Activated naive CD8-positive, alpha-beta T cell treated with anti-CD3 and anti-CD28 coated beads, Interleukin-2, amount 10 ng/mL, durations not matched to agents 7 days and 5 days (primary cell): ENCODE data around the gene TMIGD3. TPM values are rescaled to one million over a fixed set of nuclear protein-coding genes. Genes with fewer than 3 reads are reported as not detected.
A peak's percentile ranks its signal among the peaks of the same experiment; 100 is the strongest.

Experiments used
- ATAC-seq: fragments of 150-1000 bp; cut with Tn5 transposase; one replicate; pipeline ENCODE4 v1.10.0; 2021; ENCODE audit warnings: low read depth, moderate library complexity
- POLR2A ChIA-PET: fragments of 350-600 bp; sonication (Branson Sonifier 250); formaldehyde crosslinking; loops from one replicate; lab custom pipeline; 2021; ENCODE audit warnings: antibody characterized with exemption; lab: Charles Lee
- DNase-seq: peaks from one replicate; pipeline ENCODE4 v3.0.0; 2021
- H3K27ac Mint-ChIP-seq: one replicate; pipeline ENCODE4 v1.8.0; 2022; ENCODE audit warnings: mild to moderate bottlenecking, mixed read lengths
- H3K27me3 Mint-ChIP-seq: one replicate; pipeline ENCODE4 v1.8.0; 2022; ENCODE audit warnings: mild to moderate bottlenecking, moderate library complexity, mixed read lengths
- H3K36me3 Mint-ChIP-seq: one replicate; pipeline ENCODE4 v1.8.0; 2021; ENCODE audit warnings: mild to moderate bottlenecking, mixed read lengths
- H3K4me1 Mint-ChIP-seq: one replicate; pipeline ENCODE4 v1.8.0; 2021; ENCODE audit warnings: mixed read lengths
- H3K4me3 Mint-ChIP-seq: one replicate; pipeline ENCODE4 v1.8.0; 2022; ENCODE audit warnings: mild to moderate bottlenecking, moderate library complexity, mixed read lengths
- H3K9me3 Mint-ChIP-seq: one replicate; pipeline ENCODE4 v1.8.0; 2021; ENCODE audit warnings: mixed read lengths
- total RNA-seq, 2 experiments: library from RNA; stranded (reverse); gene quantifications; one replicate each; pipeline ENCODE4 v1.2.3, GENCODE V29; 2021

The TMIGD3 gene
- total RNA-seq, 2 experiments from 2014 or later, result 0.42 TPM; not detected in 1

DNA sequence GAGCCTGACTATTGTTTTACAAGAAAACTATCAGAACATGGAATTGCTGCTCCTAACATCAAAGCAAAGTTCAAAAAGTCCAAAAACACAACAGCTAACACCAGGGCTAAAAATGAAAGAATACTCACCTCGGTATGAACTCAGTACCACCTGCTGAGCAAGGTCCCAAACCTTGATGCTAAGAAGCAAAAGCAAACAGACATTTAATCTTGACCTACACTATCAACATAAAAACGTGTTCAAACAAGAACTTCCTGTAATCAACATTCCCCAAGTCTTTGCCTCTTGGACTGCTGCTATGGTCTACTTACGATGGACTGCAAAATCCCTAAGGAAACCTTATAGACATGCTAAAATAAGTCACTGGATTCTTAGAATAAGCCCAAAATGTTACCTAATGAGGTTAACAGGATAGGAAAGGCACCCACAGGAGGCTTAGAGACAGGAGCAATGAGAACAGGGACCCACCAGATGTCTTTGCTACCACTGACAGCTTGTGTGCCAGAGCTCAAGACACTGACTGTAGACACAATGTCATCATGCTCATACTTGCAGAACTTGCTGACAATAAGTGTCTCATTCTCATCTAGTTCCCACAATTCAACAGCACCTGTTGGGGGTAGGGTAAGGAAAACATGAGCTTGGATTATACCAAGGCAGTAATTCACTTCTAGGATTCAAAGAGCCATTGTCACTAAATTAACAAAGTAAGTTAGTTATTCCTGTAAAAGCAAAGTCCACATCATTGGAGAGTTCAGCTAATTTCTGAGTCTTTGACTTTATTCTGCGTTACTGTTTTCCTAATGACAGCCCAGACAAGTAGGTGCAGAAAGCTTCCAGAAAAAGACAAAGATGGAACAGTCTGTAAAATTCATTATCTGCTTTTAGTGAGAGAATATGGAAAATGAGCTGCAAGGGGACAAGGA, 56.2 kb downstream of the TMIGD3 start:
- POLR2A ChIA-PET, result interaction anchor here (1.7 to 5.8 kb wide), 6 partner anchors 9 to 307 kb away, joined by 4 to 80 read pairs (median 11); partner anchors contain the start of genes C1orf162, CEPT1, DENND2D and DRAM2
- DNase-seq (no peak), ATAC-seq (no peak)
- peak overlapping the region; percentile 99 for H3K4me3 Mint-ChIP-seq
- no peaks in the 10 kb centered on the region for H3K27me3 Mint-ChIP-seq
- H3K4me1 Mint-ChIP-seq, result peaks cover 53% of the 10 kb centered on the region
- peaks cover 34% of the 10 kb centered on the region for H3K36me3 Mint-ChIP-seq
- peak overlapping the region; percentile 94 for H3K27ac Mint-ChIP-seq
- H3K9me3 Mint-ChIP-seq, result no peaks in the 10 kb centered on the region

DNA sequence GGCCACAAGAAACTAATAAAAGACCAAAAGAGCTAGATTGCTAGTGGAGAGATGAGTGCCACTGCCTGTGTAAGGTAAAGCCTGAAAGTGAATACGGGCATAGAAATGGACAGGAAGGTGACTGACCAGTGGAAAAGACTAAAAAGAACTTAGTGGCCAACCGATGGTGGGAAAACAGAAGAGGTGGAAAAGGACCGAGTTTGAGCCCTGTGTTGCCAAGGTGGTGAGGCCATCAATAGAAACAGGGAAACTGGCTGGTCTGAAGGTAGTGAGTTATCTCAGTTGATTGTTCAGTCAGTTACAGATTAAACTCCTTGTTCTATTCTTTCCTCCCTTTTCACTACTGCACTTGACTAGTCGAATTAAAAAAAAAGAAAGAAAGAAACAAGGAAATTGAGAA, 56.9 kb downstream of the TMIGD3 start:
- Mint-ChIP-seq H3K27me3 (no peaks in the 10 kb centered on the region), H3K27ac (peak overlapping the region; percentile 46), H3K36me3 (peaks cover 33% of the 10 kb centered on the region), H3K9me3 (no peaks in the 10 kb centered on the region), H3K4me3 (peak overlapping the region; percentile 99), H3K4me1 (peaks cover 49% of the 10 kb centered on the region)
- ATAC-seq (no peak), DNase-seq (no peak)
- POLR2A ChIA-PET, result interaction anchor here (2.8 to 5.8 kb wide), 2 partner anchors 28 to 247 kb away, joined by 14 to 80 read pairs; partner anchors contain the start of genes C1orf162 and DENND2D

DNA sequence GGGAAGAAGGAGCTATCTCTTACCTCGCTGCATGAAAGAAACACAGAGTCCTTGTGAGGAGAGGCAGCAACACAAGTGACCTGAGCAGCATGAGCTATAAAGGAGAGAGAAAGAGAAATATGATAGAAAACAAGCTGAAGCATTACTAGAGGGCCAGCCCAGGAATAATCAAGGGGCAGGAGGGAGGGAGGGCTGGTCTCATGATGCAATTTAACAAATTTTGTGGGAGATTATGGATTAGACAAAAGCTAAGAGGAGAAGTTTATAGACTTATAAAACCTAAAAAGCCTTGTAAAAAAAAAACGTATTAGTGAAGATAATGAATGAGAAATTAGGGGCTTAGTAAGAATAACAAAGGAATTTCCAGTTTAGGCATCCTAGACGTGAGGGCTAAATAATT, 59.4 kb downstream of the TMIGD3 start:
- Mint-ChIP-seq H3K4me1 (peaks cover 39% of the 10 kb centered on the region), H3K9me3 (no peaks in the 10 kb centered on the region), H3K27ac (peak overlapping the region; percentile 4), H3K27me3 (no peaks in the 10 kb centered on the region), H3K36me3 (peaks cover 32% of the 10 kb centered on the region), H3K4me3 (no peak overlapping the region)
- ATAC-seq, result no peak
- DNase-seq, result no peak
- POLR2A ChIA-PET, result no interaction called here

DNA sequence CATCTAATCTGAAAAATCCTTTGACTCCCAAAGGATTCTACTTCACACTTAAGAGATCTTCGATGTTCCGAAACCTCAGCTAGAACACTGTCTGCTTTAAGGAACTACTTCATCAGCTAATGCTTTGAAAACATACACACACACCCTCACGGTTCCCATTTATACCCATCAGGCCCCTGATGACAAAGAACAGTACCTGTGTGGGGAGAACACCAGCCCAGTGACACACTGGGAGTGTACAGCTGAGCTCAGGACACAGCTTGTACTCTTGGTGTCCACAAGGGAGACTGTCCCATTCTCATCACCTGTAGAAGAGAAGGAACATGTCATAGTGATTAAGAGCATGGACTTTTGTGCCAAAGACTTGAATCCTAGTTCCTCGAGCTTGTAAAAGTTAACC, 61.0 kb downstream of the TMIGD3 start:
- peaks cover 40% of the 10 kb centered on the region for H3K36me3 Mint-ChIP-seq

DNA sequence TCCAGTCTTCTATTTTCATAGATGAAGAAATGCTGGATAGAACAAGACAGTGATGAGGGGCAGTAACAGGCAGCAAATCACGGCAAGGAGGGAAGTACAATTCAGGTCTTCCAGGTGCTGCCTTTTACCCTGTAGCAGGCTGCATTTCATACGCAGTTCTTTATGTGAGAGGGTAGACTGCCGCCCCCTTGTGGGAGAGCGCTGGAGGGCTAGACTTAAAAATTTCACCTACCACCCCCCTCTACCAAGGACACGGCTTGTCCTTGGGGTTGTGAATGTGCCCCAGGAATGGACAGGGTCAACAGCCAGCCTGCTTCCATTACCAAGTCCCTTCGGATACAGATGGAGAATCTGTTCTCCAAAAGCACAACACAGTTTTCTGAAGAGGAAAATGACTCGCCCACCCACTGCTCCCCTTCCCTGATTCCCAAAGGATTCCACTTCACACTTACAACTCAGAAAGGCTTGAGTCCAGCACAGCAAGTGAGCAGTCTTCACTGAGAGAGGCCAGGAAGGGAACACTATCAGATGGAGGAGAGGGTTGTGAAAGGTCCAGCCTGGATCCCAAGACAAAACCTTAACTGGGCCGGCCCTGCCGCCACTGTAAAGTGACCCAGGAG, 61.8 kb downstream of the TMIGD3 start:
- POLR2A ChIA-PET, result no interaction called here
- H3K4me3 Mint-ChIP-seq, result no peak overlapping the region
- ATAC-seq, result peak; percentile 89
- no peaks in the 10 kb centered on the region for H3K27me3 Mint-ChIP-seq
- H3K9me3 Mint-ChIP-seq, result no peaks in the 10 kb centered on the region
- H3K4me1 Mint-ChIP-seq, result peaks cover 23% of the 10 kb centered on the region
- H3K36me3 Mint-ChIP-seq, result peaks cover 40% of the 10 kb centered on the region
- peak; percentile 71 for DNase-seq
- peak overlapping the region; percentile 31 for H3K27ac Mint-ChIP-seq

More for the DNA sequence above, 61.0 kb downstream of the TMIGD3 start:
- Mint-ChIP-seq H3K27ac (peak overlapping the region; percentile 31), H3K4me1 (peaks cover 30% of the 10 kb centered on the region), H3K4me3 (no peak overlapping the region), H3K9me3 (no peaks in the 10 kb centered on the region), H3K27me3 (no peaks in the 10 kb centered on the region)
- POLR2A ChIA-PET, result no interaction called here
- ATAC-seq (no peak), DNase-seq (no peak)

DNA sequence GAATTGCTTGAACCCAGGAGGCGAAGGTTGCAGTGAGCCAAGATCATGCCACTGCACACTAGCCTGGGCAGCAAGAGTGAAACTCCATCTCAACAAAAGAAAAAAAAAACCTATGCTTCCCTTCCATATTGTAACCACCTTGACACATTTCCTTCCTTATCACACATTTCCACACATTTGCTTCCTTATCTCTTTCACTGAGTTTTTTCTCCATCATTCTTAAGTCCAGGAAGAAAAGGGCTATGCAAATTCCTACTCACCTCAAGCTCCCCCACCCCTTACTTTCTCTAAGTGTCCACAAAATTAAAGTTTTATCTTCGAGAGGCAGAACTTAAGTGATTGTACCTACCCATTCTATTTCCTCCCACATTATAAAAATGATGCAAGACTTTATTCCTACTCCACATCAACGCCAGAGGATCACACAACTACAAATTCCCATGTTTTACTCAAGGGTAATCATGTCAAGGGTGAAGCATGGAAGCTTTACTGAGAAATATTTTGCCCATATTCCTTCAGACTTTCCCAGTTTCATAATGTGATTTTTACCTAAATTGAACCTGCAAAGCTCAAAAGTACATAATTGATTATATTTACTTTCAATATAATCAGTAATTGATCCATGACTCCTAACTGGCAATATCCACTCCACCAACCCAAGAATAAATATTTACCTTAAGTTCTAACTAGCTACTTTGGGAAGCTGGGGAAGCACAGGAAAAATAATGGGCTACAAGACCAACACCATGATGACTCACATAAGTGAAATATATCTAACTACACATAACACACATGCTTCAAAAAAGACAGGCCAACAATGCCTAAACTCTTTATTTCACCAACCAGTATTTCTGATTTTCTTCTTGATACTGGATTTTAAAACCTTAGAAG, 63.7 kb downstream of the TMIGD3 start:
- no peaks in the 10 kb centered on the region for H3K27me3 Mint-ChIP-seq
- H3K4me3 Mint-ChIP-seq, result no peak overlapping the region
- POLR2A ChIA-PET, result interaction anchor here (1.0 to 1.3 kb wide), 2 partner anchors 31 to 246 kb away, joined by 3 to 4 read pairs; no protein-coding TSS in a partner anchor
- DNase-seq (no peak), ATAC-seq (no peak)
- no peaks in the 10 kb centered on the region for H3K9me3 Mint-ChIP-seq
- H3K4me1 Mint-ChIP-seq, result peaks cover 11% of the 10 kb centered on the region
- peak overlapping the region; percentile 47 for H3K27ac Mint-ChIP-seq
- peaks cover 34% of the 10 kb centered on the region for H3K36me3 Mint-ChIP-seq

DNA sequence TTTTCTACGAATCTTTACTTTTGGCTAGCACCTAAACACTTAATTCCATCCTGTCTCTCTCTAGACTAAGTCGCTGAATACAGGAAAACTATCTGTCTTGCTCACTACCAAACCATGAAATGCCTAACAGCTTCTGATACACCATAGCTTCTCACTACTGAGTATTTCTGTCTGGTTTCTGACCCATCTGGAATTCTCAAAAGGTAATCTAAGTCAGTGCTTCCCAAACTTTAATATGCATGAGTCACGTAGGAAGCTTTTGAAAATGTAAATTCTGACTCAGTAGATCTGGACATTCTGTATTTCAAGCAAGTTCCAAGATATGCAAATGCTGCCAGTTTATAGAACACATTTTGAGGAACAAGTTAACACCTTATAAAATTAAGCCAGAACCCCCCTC, 66.7 kb downstream of the TMIGD3 start:
- Mint-ChIP-seq H3K4me1 (peaks cover 5% of the 10 kb centered on the region), H3K27me3 (no peaks in the 10 kb centered on the region), H3K4me3 (no peak overlapping the region), H3K27ac (no peak overlapping the region), H3K9me3 (no peaks in the 10 kb centered on the region), H3K36me3 (peaks cover 28% of the 10 kb centered on the region)
- ATAC-seq, result no peak
- no peak for DNase-seq
- POLR2A ChIA-PET, result no interaction called here

Other genes starting within 250 kb of the TMIGD3 start
- not detected for gene CHIA, start 212.8 kb downstream of the TMIGD3 start, total RNA-seq
- gene OVGP1, start 75.9 kb downstream of the TMIGD3 start, total RNA-seq, result 1 to 10 TPM; 2.3 to 3.4 TPM
- gene WDR77, start 54.4 kb downstream of the TMIGD3 start, total RNA-seq, result 10 to 100 TPM; 35.7 to 35.9 TPM
- 100 to 1,000 TPM; 259 to 260 TPM for gene ATP5PB, start 54.2 kb downstream of the TMIGD3 start, total RNA-seq
- gene C1orf162, start 29.6 kb downstream of the TMIGD3 start, total RNA-seq, result 10 to 100 TPM; 31.6 to 33.6 TPM
- under 1 TPM in 1 of 2 experiments, not detected in 1; 0.20 TPM for gene ADORA3, start within 50 bp of the TMIGD3 start, total RNA-seq
- gene RAP1A, start 116.2 kb upstream of the TMIGD3 start, total RNA-seq, result 100 to 1,000 TPM; 134 to 139 TPM
- 1 to 10 TPM; 1.6 to 2.0 TPM for gene INKA2, start 235.8 kb upstream of the TMIGD3 start, total RNA-seq